HG03378 (cell line): ENCODE data around the gene HSD17B3.
"Not testable (repeated sequence)": the region's sequence is repeated elsewhere in the genome, so short reads cannot be mapped to it uniquely, and the experiment has no call there.

Source experiments
- ATAC-seq: cut with Tn5 transposase; IDR thresholded peaks from one replicate; pipeline ENCODE4 v1.9.1; 2021; ENCODE audit warnings: mild to moderate bottlenecking, moderate library complexity; ENCODE audit not compliant: unreplicated experiment

HSD17B3 gene

DNA sequence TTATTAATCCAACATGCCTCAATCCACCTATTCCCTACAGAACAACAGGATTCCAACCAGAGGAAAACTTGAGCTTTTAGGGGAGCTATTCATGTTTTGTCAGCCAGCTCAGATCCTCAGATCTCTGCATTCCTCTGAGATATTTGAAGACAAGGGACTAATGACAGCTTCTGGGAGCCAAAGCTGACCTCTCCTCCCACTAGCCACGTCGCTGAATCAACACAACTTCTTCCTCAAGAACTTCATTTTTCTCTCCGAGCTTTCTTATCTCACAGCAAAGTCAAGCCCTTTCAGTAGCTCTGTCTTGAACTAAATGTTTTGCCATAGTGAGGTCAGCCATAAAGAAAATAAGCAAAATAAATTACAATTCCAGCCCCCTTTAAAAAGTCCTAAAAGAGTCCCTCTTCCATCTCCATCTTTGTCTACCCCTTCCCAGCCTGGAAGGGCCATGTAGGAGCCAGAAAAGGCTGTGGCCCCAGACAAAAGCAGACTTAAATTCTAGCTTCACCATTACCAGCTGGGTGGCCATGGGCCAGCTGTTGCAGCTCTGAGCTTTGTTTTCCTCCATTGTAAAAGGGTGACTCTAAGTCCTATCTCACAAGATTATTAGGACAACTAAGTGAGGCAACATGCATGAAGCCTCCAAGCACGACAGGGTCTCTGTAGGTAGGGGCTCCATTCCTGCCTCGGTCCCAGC, 65.0 kb downstream of the HSD17B3 start:
- no peak for ATAC-seq

GRCh38 chr9:96236337-96236736, 65.6 kb downstream of the HSD17B3 start:
- not testable (repeated sequence) for ATAC-seq

DNA sequence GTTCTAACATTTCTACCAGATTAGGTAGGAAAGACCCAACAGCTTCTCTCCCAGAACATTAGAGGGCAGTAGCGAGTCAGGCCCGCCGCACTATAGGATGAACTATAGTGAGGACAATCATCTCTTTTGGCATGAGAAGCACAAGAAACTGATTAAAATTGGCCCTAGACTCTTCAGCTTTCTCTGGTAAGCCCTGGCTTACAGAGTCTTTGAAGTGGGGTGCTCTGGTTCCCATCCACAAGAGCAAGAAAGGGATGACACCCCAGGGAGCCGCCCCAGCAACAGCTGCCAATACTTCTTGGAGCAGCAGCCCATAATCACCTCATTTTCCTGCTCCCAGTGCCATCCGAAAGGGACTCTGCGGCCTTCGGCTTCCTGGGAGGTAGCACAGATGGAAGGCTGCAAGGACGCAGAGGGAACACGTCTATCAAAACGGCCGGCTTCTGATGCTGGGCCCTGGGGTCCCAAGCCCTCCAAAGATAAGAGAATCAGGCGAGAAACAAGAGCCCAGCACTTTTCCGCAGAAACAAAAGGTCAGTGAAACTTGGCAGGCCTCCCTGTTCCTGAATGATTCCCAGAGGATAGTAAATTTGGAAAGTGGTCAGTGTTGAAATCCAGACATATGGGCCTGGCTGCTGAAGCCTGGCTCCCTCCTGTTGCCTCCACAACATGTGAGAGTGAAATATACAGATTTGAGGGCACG, 69.3 kb downstream of the HSD17B3 start:
- no peak for ATAC-seq

GRCh38 chr9:96232164-96232538, 69.8 kb downstream of the HSD17B3 start:
- no peak for ATAC-seq

DNA sequence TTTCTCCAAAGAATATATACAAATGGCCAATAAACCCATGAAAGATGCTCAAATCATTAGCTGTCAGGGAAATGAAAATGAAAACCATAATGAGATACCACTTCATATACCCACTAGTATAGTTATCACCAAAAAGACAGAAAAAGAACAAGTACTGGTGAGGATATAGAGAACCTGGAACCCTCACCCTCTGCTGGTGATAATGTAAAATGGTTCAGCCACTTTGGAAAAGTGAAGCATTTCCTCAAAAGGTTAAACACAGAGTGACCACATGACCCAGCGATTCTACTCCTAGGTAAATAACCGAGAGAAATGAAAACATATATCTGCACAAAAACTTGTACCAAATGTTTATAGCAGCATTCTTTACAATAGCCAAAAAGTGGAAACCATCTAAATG, 72.0 kb downstream of the HSD17B3 start:
- no peak for ATAC-seq

GRCh38 chr9:96222132-96222531, 79.8 kb downstream of the HSD17B3 start:
- no peak for ATAC-seq

DNA sequence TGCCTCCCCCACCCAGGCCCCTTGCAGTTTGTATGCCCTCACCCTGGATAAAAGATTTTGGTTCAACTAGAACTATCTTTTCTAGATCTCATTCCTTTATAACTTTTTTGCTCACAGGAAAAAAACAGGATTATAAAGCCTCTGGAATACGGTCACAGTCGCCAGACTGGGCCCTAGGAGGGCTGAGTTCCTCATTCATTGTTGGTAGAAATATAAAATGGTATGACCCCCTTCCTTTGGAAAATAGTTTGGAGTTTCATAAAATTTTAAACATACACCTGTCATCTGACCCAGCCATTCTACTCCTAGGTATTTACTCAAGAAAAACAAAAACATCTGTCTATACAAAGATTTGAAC, 82.1 kb downstream of the HSD17B3 start:
- ATAC-seq: no peak

DNA sequence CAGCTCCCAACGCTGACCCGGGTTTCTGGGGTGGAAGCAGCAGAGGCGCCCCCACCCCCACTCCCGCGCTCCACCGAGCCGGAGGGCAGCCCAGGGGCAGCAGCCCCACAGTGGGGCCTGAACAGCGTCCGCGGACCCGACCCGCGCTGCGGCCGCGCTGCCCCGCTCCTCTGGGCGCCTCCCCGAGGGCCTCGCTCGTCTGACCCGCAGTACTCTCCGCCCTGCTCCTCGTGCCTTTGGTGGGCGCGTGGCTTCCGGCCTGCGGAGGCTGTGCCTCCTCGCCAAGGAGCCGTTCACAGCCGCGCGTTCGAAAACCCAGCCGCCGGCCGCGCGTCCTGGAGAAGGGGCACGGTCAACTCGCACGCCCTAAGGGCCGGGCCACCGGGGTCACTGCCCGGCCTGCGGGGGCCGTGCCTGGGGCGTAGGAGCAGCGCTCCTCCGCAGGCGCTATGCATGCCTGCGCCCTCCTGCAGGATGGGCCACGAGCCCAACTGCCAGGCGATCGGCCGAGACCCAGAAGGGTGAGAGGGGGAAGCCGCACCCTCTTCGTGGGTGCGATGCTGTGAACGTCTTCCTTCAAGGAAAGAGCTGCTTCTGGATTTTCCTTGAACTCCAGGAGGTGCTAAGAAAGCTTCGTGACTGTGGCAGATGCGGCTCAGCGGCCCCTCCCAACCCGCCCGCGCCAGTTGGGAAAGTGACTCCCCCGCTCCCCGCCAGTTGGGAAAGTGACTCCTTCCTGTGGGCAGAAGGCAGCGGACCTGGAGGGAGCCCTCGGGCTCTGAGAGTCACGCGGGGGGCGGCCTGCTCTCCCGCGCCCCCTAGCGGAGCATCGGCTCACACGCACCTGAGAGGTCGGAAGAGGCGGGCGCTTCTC, 82.7 kb downstream of the HSD17B3 start:
- no peak for ATAC-seq

GRCh38 chr9:96217754-96218693, 84.0 kb downstream of the HSD17B3 start:
- no peak for ATAC-seq

GRCh38 chr9:96217294-96217707, 84.7 kb downstream of the HSD17B3 start:
- no peak for ATAC-seq

GRCh38 chr9:96216583-96216982, 85.4 kb downstream of the HSD17B3 start:
- no peak for ATAC-seq

GRCh38 chr9:96215841-96216240, 86.1 kb downstream of the HSD17B3 start:
- ATAC-seq: no peak

DNA sequence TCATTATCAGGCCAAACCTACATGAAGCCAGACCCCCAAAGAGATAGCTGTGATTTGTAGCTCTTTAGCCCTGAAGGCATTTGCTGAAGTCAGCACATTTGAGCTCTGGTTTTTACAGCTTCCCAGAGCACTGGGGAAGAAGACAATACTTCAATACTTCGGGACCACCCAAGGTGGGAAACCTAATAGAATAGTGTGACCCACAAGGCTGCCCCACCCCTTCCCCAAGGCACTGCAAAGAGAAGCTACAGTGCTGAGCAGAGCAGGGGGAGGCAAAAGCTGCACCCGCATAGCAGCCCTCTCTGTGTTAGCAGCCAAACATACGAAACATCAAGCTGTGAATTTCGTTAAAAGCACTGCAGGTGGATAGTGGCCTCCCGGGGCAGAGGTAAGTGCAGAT, 87.3 kb downstream of the HSD17B3 start:
- ATAC-seq: no peak

- no peak for ATAC-seq
Observed at GRCh38 chr9:96209407-96210271, 92.3 kb downstream of the HSD17B3 start.

GRCh38 chr9:96206156-96206751, 95.7 kb downstream of the HSD17B3 start:
- no peak for ATAC-seq

DNA sequence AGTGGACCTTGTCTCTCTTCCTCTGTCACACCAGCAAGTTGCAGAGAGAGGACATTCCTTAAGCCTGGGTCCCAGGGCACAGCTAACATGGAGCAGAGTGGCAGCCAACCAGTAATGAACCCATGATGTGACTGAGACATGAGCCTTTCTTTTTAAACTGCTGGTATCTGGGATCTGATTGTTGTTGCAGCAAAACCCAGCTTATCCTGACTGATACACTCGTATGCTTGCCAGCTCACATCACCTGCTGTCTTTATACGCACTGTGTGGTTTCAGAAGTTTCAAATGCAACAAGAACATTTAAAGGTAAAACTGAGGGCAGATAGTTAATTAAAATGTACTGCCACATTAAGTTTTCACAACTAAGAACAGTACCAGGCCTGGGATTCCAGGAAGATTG, 97.1 kb downstream of the HSD17B3 start:
- ATAC-seq: no peak

- no peak for ATAC-seq
Observed at GRCh38 chr9:96203867-96204501, 98.0 kb downstream of the HSD17B3 start.

DNA sequence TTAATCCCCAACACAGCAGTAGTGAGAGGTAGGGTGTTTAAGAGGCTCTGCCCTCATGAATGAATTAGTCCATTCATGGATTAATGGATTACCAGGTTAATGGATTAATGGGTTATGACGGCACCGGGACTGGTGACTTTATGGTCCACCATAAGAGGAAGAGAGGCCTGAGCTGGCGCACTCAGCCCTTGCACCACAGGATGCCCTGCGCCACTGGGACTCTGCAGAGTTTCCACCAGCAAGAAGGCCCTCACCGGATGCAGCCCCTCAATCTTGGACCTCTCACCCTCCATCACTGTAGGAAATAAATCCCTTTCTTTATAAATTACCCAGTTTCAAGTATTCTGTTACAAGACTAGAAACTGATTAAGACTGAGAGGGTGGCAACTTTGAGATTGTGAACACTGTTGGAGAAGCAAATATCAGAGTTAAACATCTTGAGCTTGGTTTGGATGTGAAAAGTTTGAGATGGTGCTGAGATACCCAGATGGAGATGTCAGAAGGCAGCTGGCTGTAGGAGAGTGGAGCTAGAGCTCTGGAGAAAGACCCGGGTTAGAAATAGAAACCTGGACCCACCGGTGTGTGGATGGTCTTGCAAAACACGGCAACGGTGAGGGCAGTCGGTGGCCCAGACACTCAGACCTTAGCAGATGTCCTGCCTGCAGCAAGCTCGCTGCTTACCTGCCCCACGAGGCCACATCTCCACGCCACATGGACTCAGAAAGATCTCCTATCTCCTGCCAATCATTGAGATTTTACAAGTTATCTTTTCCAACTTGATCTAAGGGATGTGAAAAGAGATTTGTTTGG, 98.8 kb downstream of the HSD17B3 start:
- no peak for ATAC-seq
